OCI-LY3 (cell line): ENCODE measurements around the gene KIF1B.

ENCODE experiments used
- H2AFZ ChIP-seq: fragments of 200-600, 300-600 bp; shearing (Covaris generic); 2 replicates; pipeline ENCODE4 v1.6.0; 2014; ENCODE audit warnings: antibody characterized with exemption, low read depth, low read length
- H3K27ac ChIP-seq: fragments of 200-600, 300-600 bp; sonication (generic); 2 replicates; pipeline ENCODE4 v1.5.1; 2014; ENCODE audit warnings: mild to moderate bottlenecking, low read length, moderate library complexity, mixed read lengths
- H3K27me3 ChIP-seq: fragments of 200-600, 300-600 bp; sonication (generic); 2 replicates; pipeline ENCODE4 v1.6.1; 2014; ENCODE audit warnings: low read depth, low read length, mixed read lengths
- H3K36me3 ChIP-seq: fragments of 200-600, 300-600 bp; sonication (generic); replicated peaks from 2 replicates; pipeline ENCODE3; 2014; ENCODE audit warnings: low read depth, low read length, mixed read lengths
- H3K4me1 ChIP-seq: fragments of 300-600, 200-600 bp; sonication (generic); 2 replicates; pipeline ENCODE4 v1.6.1; 2014; ENCODE audit warnings: low read length, mixed read lengths
- H3K4me2 ChIP-seq: fragments of 200-600, 300-600 bp; sonication (generic); 2 replicates; pipeline ENCODE4 v1.6.1; 2014; ENCODE audit warnings: low read length, mixed read lengths
- H3K4me3 ChIP-seq: fragments of 300-600, 200-600 bp; sonication (generic); 2 replicates; pipeline ENCODE4 v1.5.1; 2014; ENCODE audit warnings: antibody characterized with exemption, mild to moderate bottlenecking, low read length, moderate library complexity
- H3K79me2 ChIP-seq: fragments of 300-600, 200-600 bp; shearing (Covaris generic); 2 replicates; pipeline ENCODE4 v1.6.1; 2014; ENCODE audit warnings: mild to moderate bottlenecking, low read length, mixed read lengths
- H3K9ac ChIP-seq: fragments of 300-600, 200-600 bp; shearing (Covaris generic); 2 replicates; pipeline ENCODE4 v1.6.0; 2014; ENCODE audit warnings: mild to moderate bottlenecking, low read length, moderate library complexity
- H3K9me3 ChIP-seq: fragments of 200-600, 300-600 bp; shearing (Covaris generic); 2 replicates; pipeline ENCODE4 v1.6.1; 2014; ENCODE audit warnings: low read length, mixed read lengths; ENCODE audit not compliant: insufficient read depth
- H4K20me1 ChIP-seq: fragments of 200-600, 300-600 bp; sonication (generic); 2 replicates; pipeline ENCODE4 v1.6.1; 2016; ENCODE audit warnings: low read length, mixed read lengths; ENCODE audit not compliant: insufficient read depth
- CTCF ChIP-seq: fragments of 200-600, 300-600 bp; sonication (generic); IDR thresholded peaks from 2 replicates; pipeline ENCODE4 v1.5.1; 2014; ENCODE audit warnings: antibody characterized with exemption, low read length, low read depth
- EZH2phosphoT487 ChIP-seq: fragments of 200-600 bp; shearing (Covaris generic); IDR thresholded peaks from 2 replicates; pipeline ENCODE4 v1.6.1; 2018; ENCODE audit warnings: antibody characterized with exemption, mixed run types, low read depth

KIF1B gene

GRCh38 chr1:10263450-10264082 is 53.2 kb downstream of the KIF1B start:
- no peak overlapping the region for H3K4me3 ChIP-seq
- no peaks in the 10 kb centered on the region for H4K20me1 ChIP-seq
- H2AFZ ChIP-seq: no peak overlapping the region
- H3K27ac ChIP-seq: no peak overlapping the region
- no peaks in the 10 kb centered on the region for H3K4me1 ChIP-seq
- no peak overlapping the region for H3K9ac ChIP-seq
- no peaks in the 10 kb centered on the region for H3K27me3 ChIP-seq
- H3K4me2 ChIP-seq: no peak overlapping the region
- no peak for TF ChIP-seq CTCF
- TF ChIP-seq EZH2phosphoT487: no peak
- H3K9me3 ChIP-seq: no peaks in the 10 kb centered on the region
- no peaks in the 10 kb centered on the region for H3K79me2 ChIP-seq
- no peaks in the 10 kb centered on the region for H3K36me3 ChIP-seq

- no peaks in the 10 kb centered on the region for H3K4me1 ChIP-seq
- no peak overlapping the region for H3K4me3 ChIP-seq
- H3K9ac ChIP-seq: no peak overlapping the region
- no peaks in the 10 kb centered on the region for H3K36me3 ChIP-seq
- H4K20me1 ChIP-seq: no peaks in the 10 kb centered on the region
- no peak overlapping the region for H3K27ac ChIP-seq
- TF ChIP-seq CTCF: no peak
- TF ChIP-seq EZH2phosphoT487: no peak
- no peak overlapping the region for H2AFZ ChIP-seq
- H3K27me3 ChIP-seq: no peaks in the 10 kb centered on the region
- H3K79me2 ChIP-seq: no peaks in the 10 kb centered on the region
- no peak overlapping the region for H3K4me2 ChIP-seq
- H3K9me3 ChIP-seq: no peaks in the 10 kb centered on the region
Measured at GRCh38 chr1:10265027-10265426, 54.7 kb downstream of the KIF1B start.

GRCh38 chr1:10265900-10266299 is 55.5 kb downstream of the KIF1B start:
- Histone ChIP-seq H3K27me3 (no peaks in the 10 kb centered on the region), H4K20me1 (no peaks in the 10 kb centered on the region), H3K9me3 (no peaks in the 10 kb centered on the region), H2AFZ (no peak overlapping the region), H3K4me2 (no peak overlapping the region), H3K27ac (no peak overlapping the region), H3K4me1 (no peaks in the 10 kb centered on the region), H3K4me3 (no peak overlapping the region), H3K79me2 (no peaks in the 10 kb centered on the region), H3K36me3 (no peaks in the 10 kb centered on the region), H3K9ac (no peak overlapping the region)
- TF ChIP-seq EZH2phosphoT487 (no peak), CTCF (no peak)

- no peaks in the 10 kb centered on the region for H3K36me3 ChIP-seq
- no peak overlapping the region for H2AFZ ChIP-seq
- TF ChIP-seq EZH2phosphoT487 (no peak), CTCF (no peak)
- no peak overlapping the region for H3K4me2 ChIP-seq
- no peaks in the 10 kb centered on the region for H4K20me1 ChIP-seq
- no peak overlapping the region for H3K9ac ChIP-seq
- H3K4me1 ChIP-seq: no peaks in the 10 kb centered on the region
- no peaks in the 10 kb centered on the region for H3K79me2 ChIP-seq
- no peaks in the 10 kb centered on the region for H3K27me3 ChIP-seq
- H3K27ac ChIP-seq: no peak overlapping the region
- H3K9me3 ChIP-seq: no peaks in the 10 kb centered on the region
- no peak overlapping the region for H3K4me3 ChIP-seq
Measured at GRCh38 chr1:10267319-10267718, 56.9 kb downstream of the KIF1B start.
